HG03571 (cell line): ENCODE measurements around the gene NDST4.
"Not testable (repeated sequence)": the region's sequence is repeated elsewhere in the genome, so short reads cannot be mapped to it uniquely, and the experiment has no call there.

Experiments used
- ATAC-seq: cut with Tn5 transposase; IDR thresholded peaks from one replicate; pipeline ENCODE4 v1.9.1; 2021; ENCODE audit not compliant: unreplicated experiment

NDST4 gene

DNA sequence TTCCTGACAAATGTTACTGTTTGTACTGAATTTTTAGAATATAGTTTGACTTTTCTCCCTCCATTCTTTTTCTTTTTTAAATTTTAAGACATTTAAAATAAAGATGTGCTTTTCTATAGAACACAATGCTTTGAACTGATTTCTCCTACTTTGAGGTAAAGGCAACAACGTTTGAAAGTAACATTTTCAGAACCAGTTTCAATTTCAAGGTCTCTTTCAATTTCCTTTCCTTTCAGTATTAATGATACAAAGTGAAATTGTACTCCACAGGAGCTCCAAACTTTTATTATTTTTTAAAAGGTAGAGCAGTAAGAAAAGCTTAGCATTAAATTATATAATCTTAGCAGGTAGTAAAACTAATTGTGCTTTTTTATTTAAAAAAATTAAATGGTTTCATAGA is 54.9 kb downstream of the NDST4 start:
- no peak for ATAC-seq

DNA sequence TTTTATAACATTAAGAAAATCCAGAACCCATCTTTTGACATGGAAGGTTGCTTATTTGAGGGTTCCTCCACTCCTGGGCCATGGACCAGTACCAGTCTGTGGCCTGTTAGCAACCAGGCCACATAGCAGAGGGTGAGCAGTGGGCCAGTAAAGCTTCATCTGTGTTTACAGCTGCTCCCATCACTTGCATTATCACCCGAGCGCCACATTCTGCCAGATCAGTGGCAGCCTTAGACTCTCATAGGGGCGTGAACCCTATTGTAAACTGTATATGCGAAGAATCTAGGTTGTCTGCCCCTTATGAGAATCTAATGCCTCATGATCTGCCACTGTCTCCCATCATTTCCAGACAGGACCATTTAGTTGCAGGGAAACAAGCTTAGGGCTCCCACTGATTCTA is 58.6 kb downstream of the NDST4 start:
- no peak for ATAC-seq

DNA sequence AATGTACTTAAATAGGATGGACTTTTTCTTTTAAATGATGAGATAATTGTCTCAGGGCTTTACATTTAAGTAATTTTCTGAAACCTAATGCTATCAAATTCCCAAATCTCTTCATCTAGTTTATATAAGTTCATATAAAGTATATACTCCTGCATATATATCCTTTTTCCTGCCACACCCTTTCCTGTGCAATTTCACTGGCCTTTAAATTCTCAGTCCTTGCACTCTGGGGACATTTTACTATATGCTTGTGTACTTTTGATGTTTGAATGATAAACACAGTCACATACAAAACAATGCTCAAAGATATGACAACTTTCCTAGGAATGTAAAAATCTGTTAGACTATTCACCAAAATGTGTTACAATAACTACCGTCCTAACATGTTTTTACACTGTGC is 60.1 kb downstream of the NDST4 start:
- ATAC-seq: no peak

DNA sequence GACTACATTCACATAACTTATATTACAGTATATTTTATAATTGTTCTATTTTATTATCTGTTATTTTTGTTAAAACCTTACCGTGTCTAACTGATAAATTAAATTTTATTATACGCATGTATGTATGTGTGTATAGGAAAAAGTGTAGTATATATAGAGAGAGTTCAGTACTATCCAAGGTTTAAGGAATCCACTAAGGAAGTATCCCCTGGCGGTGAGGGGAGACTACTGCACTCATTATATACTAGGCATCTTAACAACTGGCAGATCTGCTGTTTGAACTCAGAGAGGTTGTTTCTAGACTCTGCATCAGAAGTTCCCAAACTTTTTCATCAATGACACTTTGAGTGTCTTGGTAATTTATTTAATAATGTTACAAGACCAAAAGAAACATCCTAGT is 70.9 kb downstream of the NDST4 start:
- ATAC-seq: no peak

DNA sequence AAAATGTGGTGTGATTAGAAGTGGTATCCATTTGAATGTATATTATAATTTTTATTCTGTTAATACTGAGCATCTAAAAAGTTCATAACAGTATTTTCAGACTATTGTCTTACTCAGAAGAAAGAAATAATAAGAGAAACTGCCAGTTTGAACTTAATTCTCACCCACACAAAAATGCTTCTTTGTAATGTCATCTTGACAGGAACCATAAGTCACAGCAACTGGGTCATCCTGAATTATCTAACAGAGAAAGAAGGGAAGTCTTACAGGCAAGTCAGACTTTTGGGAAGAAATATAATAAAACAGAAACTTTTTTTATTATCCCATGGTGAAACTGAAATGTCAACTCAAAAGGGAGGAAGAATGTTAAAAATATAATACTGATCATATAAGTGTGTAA is 83.1 kb downstream of the NDST4 start:
- ATAC-seq: no peak

DNA sequence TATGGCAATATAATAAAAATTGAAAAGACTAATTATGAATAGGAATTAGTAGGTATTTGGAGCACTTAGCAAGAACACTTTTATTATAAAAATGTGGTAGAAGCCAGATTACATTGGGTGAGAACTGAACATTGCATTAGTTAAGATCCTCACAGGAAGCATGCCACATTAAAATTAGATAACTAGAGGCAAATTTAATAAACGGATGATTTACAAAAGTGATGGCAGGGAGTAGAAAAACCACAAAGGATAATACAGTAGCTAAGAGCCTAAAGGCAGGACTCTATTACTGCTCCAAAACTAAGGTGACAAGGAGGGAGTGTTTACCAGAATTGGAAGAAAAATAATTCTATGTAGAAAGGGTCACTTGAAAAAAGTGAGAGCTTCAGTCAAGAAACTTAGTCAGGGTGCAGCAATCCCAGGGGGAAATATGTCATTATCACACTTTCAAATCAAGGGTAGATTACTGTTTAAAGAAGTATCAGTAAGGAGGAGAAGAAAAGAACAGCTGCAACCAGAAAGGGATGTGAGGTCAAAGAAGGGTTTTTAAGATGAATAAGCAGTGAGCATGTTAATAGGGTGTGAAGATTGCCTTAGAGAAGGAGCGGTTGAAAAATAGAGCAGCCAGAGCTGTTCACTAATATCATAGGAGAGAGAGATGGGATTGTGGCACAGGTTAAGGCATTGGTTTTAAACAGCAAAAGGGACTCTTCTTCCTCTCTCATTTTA is 84.6 kb downstream of the NDST4 start:
- no peak for ATAC-seq

DNA sequence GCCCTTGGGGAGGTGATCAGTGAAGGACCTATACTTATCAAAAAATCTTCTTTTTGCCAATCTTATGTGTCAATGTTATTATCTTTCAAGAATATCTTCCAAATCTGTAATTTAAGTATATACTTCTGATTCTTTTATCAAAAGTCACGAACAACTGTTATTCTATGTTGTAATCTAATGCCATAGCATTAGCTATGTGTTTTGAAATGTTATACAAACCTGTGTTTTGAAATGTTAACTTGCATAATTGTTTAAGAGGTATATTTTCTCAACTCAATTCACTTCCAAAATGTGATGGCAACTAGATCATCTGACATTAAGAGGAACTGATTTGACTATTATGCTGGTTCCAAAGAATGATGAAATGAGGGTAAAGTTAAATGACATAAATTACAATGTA is 113.5 kb downstream of the NDST4 start:
- no peak for ATAC-seq

DNA sequence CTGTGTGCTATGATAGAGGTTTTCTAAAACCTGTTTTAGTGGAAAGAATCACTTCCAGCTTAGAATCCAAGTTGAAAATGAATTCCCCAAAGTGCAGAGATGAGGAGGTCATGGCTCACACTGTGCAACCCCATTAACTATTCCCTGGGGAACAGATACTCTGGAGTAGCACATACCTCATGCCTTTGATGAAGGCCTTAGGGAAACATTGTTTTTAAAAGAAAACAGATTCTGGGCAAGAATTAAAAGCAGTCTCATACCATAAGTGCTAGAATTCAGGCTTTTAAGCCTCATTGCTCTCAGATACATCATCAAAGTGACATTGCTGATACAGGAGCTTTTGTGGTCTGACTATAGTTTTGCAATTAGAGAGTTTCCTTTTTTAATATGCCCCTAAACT is 115.1 kb downstream of the NDST4 start:
- ATAC-seq: no peak

DNA sequence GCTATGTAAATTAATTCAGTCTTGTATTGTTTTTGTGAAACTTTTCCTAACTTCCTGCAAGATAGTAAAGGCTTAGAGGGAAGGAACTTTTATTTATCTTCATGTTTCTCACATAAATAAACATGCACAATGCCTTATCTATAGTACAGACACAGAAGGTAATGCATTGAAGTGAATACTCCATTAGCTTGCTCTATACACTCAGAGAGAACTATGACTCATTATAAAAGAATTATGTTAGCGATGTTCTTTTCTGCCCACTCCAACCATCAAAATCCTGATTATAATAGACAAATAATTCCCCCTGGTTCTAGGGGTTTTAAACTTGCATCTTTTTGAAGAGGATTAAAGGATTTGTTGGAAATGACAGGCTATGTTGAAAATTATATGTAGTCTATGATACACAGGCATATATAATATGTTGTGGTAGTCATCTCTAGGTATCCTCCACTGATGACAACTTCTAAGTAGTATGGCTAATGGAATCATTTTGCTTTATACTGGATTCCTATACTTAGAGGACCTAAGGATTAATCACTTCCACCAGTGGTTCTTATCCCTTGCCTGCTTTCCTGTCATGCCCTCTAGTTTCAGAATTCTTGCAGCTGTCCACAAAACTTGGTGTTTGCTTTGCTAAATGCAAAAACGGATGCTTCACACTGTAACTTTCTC is 115.7 kb downstream of the NDST4 start:
- ATAC-seq: no peak

DNA sequence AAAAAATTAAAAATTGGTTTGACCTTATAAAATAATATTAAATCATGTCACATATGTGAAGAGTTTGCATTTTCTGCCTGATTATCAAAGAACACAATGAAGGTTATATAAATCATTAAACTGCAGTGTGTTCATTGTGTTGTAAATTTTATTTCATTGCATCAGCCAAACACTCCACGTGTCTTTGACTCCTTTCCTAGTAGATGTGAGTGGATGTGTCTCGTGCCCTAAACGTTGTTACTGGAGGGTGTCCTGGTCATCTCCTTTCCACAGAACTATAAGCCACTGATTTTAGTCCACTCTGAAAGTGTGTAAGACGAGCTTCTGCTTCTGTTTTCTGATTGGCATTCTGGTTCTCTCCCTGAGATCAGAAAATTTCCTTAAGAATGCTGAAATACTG is 127.3 kb downstream of the NDST4 start:
- no peak for ATAC-seq

DNA sequence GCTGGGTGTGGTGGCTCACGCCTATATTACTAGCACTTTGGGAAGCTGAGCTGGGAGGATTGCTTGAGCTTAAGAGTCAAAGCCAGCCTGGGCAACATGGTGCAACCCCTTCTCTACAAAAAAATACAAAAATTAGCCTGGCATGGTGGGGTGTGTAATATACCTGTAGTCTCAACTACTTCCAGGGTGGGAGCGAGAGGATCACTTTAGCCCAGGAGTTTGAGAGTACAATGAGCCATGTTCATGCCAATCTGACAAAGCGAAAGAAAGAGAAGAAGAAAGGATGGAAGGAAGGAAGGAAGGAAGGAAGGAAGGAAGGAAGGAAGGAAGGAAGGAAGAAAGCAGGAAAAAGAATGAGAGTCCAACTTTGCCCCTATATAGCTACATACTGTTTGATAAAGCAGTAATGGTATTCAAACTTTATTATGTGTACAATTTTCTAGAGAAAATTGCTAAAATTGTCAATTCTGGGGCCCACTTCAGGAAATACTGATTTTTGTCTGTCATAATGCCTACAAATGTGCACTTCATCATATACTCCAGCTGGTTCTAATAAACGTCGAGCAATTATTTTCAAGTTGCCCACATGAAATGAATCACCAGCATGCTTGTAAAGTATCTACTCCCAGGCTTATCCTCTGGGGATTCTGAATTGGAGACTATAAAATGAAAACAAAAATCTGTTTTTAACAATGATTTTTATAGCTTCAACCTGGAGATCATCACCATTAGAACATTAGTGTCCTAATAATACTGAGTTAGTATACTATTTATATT is 132.3 kb downstream of the NDST4 start:
- no peak for ATAC-seq

DNA sequence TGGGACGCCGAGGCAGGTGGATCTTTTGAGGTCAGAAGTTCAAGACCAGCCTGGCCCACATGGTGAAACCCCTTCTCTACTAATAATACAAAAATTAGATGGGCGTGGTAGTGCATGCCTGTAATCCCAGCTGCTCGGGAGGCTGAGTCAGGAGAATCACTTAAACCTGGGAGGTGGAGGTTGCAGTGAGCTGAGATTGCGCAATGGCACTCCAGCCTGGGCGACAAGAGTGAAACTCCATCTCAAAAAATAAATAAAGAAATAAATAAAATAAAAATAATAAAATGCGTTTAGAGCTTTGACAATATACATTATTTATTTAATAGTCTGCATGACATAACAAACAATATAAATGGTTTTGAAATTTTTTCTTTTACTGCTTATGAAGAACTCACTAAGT is 133.0 kb downstream of the NDST4 start:
- not testable (repeated sequence) for ATAC-seq

DNA sequence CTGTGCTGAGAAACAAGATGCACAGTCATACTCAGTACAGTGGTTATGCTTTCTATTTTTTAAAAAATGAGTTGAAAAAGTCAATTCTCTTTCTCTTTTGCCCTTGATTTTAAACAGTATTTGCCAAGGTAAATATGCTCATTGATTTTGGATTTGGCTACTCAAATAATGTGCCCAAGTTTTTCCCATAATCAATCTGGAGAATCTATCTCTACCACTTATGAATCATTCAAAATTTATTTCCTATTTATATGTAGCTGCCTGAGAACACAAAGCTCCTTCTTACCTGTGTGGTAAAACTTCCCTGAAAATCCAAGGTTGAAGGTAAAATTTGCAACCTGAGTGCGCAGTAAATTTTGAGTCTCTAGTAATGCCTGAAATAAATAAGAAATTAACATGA is 136.5 kb downstream of the NDST4 start:
- ATAC-seq: no peak

DNA sequence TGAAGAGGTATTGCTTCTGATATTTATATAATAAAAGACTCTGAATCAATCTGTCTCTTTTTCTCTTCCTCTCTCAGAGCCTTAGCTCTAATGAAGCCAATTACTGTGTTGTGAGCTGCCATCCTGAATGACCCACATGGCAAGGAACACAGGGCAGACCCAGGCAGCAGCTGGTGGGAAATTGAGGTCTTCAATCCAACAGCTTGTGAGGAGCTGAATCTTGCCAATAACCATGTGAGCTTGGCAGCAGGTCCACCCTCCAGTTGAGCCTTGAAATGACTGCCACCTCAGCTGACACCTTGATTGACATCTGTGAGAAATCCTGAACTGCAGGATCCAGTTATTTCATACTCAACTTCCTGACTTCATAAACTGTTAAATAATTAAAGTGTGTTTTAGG is 149.4 kb downstream of the NDST4 start:
- no peak for ATAC-seq

DNA sequence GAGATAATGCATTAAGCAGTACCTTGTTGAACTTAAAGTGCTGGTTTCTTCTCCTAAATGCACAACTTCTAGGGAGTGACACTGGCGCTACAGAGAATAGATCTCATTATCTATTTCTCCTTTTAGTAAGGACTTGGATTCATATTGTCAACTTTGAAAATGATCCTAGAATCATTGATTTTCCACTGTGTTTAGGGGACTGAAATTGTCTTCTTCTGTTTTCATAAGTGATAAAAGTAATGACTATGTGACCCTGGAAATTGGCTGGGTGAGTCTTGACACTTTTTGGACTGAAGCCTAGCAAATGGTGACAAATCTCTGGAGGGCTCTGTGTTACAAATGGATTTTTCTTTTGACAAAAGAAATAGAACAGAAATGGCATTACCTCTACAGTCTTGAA is 167.8 kb downstream of the NDST4 start:
- no peak for ATAC-seq

DNA sequence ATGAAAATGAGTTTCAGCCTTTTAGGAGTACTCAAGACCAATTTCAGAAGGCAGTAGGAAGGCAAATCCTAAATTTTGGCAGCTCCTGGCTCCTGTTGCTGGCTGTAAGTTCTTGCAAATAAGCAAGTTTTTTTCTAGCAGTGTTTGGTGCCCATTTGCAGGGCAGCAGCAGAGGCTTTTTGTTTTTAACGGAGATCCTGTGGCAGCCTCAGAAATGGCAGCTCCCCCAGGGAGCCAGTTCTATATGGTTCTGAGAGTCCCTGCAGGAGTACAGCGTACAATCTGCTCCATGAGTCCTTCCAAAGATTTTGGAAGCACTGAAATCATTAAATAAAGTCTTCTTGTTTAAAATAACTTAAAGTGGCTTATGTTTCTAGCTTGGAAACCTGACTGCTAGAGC is 171.9 kb downstream of the NDST4 start:
- ATAC-seq: no peak

DNA sequence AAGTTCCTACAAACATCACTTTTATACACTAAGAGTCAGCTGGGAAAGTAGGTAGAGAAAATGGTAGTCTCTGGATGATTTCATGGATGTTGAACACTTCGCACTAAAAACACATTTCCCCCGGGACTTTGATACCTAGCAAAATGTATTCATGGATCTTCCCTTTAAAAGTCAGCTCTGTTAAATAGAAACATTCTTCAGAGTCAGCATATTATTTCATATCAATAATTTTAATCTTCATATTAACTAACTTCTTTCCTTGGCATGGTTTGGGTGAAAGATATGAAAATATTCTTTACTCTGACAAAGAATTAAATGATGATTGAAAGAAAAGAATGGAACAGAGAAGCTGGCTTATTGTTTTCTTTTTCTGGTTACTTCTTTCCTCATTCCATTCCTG is 185.5 kb downstream of the NDST4 start:
- no peak for ATAC-seq

DNA sequence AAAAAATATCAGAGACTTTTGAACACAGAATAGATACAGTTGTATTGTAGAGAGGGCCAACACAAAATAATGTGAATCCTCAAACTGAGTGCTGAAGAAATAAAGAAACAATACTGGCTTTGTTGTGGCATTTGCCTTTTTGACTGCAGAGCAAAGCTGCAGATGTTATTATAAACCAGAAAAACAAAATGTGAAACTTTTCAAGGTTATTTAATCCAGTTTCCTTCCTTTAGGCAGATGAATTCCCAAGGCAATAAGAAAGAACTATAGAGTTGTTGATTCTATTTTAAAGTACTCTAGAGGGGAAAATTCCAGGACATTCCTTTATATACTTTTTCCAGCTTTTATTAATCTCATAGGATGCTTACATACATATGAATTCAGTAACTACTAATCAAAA is 186.8 kb downstream of the NDST4 start:
- ATAC-seq: no peak

DNA sequence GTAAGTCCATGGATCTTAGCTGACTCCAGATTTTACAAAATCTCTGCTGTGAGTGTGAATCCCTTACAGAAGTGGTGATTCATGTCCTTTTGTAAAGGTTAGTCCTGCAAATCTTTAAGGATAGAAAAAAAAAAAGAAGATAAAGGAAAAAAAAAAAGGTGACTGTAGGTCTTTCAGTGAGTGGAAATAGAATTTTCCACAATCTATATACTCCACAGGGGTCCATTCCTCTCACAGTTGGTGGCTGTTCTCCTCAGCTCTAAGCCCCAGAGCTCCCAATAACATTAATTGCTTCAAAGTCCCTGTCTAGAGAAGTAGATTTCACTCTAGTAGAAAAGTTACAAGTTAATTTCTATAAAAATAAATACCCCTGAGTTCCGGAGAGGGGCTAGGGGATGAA is 189.1 kb downstream of the NDST4 start:
- ATAC-seq: no peak

DNA sequence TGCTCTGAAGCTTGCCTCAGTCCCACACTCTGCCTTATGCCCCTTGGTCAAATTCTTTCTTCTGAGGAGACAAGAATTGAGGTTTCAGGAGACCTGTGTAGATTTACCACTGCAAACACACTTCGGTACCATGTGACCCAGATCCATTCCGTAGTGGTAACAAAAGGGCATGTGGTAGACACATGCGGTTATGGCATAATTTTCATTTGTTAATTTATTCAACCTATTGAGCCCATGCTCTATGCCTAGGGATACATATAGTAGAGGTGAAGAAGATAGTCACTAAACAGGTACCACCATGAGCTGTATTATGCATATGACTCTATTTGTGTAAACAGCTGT is 190.9 kb downstream of the NDST4 start:
- no peak for ATAC-seq

DNA sequence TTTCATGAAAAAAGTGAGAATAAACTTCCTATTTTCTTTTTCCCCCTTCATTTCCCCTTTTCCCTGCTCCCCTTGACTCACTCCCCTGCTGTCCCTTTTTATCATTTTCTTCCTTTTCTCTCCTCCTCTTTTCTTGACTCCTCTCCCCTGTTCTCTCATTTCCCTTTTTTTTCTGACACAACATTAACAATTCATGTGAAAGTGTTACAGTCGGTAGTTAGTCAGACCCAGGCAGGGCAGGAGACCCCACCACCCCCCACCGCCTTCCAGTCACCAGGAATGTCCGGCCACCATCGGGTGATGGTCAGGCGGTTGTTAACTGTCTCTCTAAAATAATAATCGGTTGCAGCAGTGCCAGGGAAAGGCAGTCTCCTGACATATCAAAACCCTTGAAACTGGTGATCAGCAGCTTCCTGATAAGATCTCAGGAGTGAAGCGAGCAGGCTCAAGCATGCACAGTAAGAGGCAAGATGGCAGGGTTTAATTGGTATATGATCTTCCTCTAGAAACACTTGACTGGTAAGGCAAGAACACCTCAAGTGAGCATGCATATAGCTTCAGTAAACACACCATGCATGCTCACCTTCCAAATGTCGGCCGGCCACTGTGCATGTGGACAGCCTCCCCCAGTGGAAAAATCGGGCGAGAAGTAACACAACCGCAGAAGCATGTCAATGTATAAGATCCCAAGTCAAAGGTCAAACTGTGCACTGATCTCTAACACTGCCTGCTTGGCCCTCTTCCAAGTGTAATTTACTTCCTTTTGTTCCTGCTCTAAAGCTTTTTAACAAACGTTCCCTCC is 191.4 kb downstream of the NDST4 start:
- no peak for ATAC-seq

DNA sequence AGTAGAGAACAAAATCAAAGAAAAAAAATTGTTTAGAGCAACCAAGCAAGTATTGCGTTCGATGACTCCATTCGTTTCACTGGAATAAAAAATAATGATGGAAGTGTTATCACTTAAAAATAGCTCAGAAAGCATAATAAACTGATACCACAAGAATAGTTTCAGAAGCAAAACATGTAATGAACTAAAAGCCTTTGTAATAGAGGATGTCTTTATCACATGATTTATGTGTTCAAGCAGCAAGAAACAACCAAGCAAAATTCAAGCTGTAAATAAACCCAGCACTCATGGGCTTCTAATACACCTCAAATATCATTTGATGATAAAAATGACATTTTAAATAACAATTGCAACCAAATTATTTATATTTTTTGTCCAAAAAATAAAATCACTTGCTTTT is 192.2 kb downstream of the NDST4 start:
- no peak for ATAC-seq
